K562 (cell line): Measurements from ENCODE around the gene MERTK. TPM values are rescaled to one million over a fixed set of nuclear protein-coding genes. Genes with fewer than 3 reads are reported as not detected.

Experiments used
- ARID2 ChIP-seq: fragments of 450-650 bp; IDR thresholded peaks from 2 replicates; pipeline ENCODE4 v1.6.1; 2017; ENCODE audit warnings: antibody characterized with exemption, mild to moderate bottlenecking
- C11orf30 ChIP-seq: fragments of 450-650 bp; IDR thresholded peaks from 2 replicates; pipeline ENCODE4 v1.6.1; 2016; ENCODE audit warnings: low read depth, mild to moderate bottlenecking
- CEBPZ ChIP-seq: fragments of 150-350 bp; IDR thresholded peaks from 2 replicates; pipeline ENCODE4 v1.6.1; 2014; ENCODE audit warnings: low read depth, mild to moderate bottlenecking, low read length, borderline replicate concordance
- HDAC8 ChIP-seq: fragments of 450-650 bp; IDR thresholded peaks from 2 replicates; pipeline ENCODE4 v1.6.1; 2016; ENCODE audit warnings: mild to moderate bottlenecking, missing genetic modification characterization, moderate library complexity, missing compliant biosample characterization
- SETDB1 ChIP-seq: IDR thresholded peaks from one replicate; pipeline ENCODE4 v1.6.1; 2012; ENCODE audit warnings: low read length, control low read depth, inconsistent platforms
- SMAD2 ChIP-seq: fragments of 150-350 bp; IDR thresholded peaks from 2 replicates; pipeline ENCODE4 v1.6.1; 2014; ENCODE audit warnings: low read depth, mild to moderate bottlenecking, low read length
- TAF9B ChIP-seq: fragments of 450-650 bp; IDR thresholded peaks from 2 replicates; pipeline ENCODE4 v1.6.1; 2018; ENCODE audit warnings: mild to moderate bottlenecking; ENCODE audit not compliant: partially characterized antibody
- YY1 ChIP-seq, 3 experiments: IDR thresholded peaks; 2 replicates each; pipeline ENCODE4 v1.6.1; 2011; ENCODE audit warnings: low read length in 2 of 3, mild to moderate bottlenecking in 2 of 3, moderate library complexity in 2 of 3, borderline replicate concordance in 1 of 3, control low read depth in 1 of 3, low read depth in 1 of 3; ENCODE audit not compliant: insufficient read depth in 3 of 3, insufficient replicate concordance in 2 of 3, control insufficient read depth in 1 of 3, insufficient read length in 1 of 3; ENCODE audit errors: extremely low read depth in 1 of 3
- ZNF143 ChIP-seq: sonication (generic); formaldehyde crosslinking; IDR thresholded peaks from 2 replicates; pipeline ENCODE4 v1.9.0; 2022; ENCODE audit warnings: mild to moderate bottlenecking, missing genetic modification reagents
- ZNF165 ChIP-seq: fragments of 250-450 bp; sonication (Bioruptor Pico); IDR thresholded peaks from 2 replicates; pipeline ENCODE4 v1.4.0; 2020; ENCODE audit warnings: borderline replicate concordance
- polyA plus RNA-seq, 8 experiments: library from polyadenylated mRNA; depleted of rRNA in 4 of 8; stranded (reverse) in 5 of 8; unstranded in 3 of 8; fragments of >200 nt; fragmentation: Nextera tagmentation in 2 of 8; fragmentation: Illumina TruSeq in 1 of 8; extraction: Ambion mirVana in 2 of 8; extraction: Trizol in 1 of 8; gene quantifications; 2 replicates each; pipeline versions ENCODE4 v1.2.1 to v1.2.3, GENCODE V29; 2011 to 2014; ENCODE audit warnings: inconsistent platforms in 1 of 8, missing spikeins in 1 of 8
- total RNA-seq, 7 experiments: library from RNA; depleted of rRNA in 6 of 7; stranded (reverse); fragments of >200 nt in 6 of 7; fragmentation: Illumina TruSeq in 2 of 7; extraction: Trizol in 2 of 7; gene quantifications; 2 replicates each; pipeline versions ENCODE4 v1.2.1 to v1.2.3, GENCODE V29; 2011 to 2021; ENCODE audit warnings: low replicate concordance in 1 of 7
- TF ChIP-seq, protein P1 (sequence below): fragments of 450-650 bp; conservative IDR thresholded peaks from 2 replicates; pipeline ENCODE4 v1.6.1; 2016; ENCODE audit warnings: missing genetic modification characterization, low read depth, mild to moderate bottlenecking, control low read depth, missing compliant biosample characterization

Gene MERTK
- total and polyA plus RNA-seq, 9 of the 15 experiments (the other 6 are each of a cell fraction or from before 2014, with no cell fraction given), result 0.23 to 1.6 (median 0.74) TPM

DNA sequence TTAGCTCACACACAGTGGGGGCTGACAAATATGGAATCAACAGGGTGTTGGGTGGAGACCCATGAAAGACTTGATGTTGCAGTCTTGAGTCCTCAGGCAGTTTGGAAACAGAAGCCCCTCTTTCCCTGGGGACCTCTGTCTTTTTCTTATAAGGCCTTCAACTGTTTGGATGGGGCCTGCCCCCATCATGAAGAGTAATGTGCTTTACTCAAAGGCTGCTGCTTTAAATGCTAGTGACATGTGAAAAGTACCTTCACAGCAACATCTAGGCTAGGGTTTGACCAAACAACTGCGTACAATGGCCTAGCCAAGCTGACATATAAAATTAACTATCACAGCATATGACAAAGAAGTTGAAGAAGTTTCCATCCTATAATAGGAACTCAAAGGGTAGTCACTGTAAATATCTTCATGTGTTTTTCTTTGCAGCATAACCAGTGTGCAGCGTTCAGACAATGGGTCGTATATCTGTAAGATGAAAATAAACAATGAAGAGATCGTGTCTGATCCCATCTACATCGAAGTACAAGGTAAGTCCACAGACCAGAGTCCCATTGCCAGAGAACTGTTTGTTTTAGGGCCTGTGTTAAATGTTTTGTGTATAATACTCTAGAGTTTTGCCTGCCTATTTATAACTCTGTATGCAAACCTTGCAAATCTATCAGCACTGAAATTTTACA, 46.3 kb downstream of the MERTK start (continued):
- no peak for TF ChIP-seq CEBPZ
- TF ChIP-seq YY1 (IDR thresholded peaks at IDR 0.05; ENCODE audit: borderline replicate concordance in 1 of 3, control insufficient read depth in 1 of 3, extremely low read depth in 1 of 3, insufficient read depth in 3 of 3, insufficient read length in 1 of 3, insufficient replicate concordance in 2 of 3, low read depth in 1 of 3, low read length in 2 of 3), result no peak
- no peak for TF ChIP-seq TAF9B
- no peak for TF ChIP-seq C11orf30
- no peak for TF ChIP-seq ZNF165
- TF ChIP-seq ARID2, result no peak
- no peak for TF ChIP-seq SMAD2
- no peak for TF ChIP-seq HDAC8 (tag)
- no peak for TF ChIP-seq ZNF143 (CRISPR knock-in tag)
- TF ChIP-seq SETDB1, result no peak
- TF ChIP-seq, protein P1, sequence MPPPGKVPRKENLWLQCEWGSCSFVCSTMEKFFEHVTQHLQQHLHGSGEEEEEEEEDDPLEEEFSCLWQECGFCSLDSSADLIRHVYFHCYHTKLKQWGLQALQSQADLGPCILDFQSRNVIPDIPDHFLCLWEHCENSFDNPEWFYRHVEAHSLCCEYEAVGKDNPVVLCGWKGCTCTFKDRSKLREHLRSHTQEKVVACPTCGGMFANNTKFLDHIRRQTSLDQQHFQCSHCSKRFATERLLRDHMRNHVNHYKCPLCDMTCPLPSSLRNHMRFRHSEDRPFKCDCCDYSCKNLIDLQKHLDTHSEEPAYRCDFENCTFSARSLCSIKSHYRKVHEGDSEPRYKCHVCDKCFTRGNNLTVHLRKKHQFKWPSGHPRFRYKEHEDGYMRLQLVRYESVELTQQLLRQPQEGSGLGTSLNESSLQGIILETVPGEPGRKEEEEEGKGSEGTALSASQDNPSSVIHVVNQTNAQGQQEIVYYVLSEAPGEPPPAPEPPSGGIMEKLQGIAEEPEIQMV (tag), result no peak
